CD8-positive, alpha-beta memory T cell (primary cell): Measurements from ENCODE around the gene DDAH1. TPM values are rescaled to one million over a fixed set of nuclear protein-coding genes. Genes with fewer than 3 reads are reported as not detected.

Experiments used
- CTCF ChIA-PET: fragments of 350-600 bp; sonication (Branson Sonifier 250); formaldehyde crosslinking; loops from one replicate; lab custom pipeline; 2021; ENCODE audit warnings: antibody characterized with exemption; lab: Charles Lee
- POLR2A ChIA-PET: fragments of 350-600 bp; sonication (Branson Sonifier 250); formaldehyde crosslinking; loops from one replicate; lab custom pipeline; 2021; ENCODE audit warnings: antibody characterized with exemption; lab: Charles Lee
- DNase-seq, 5 donors: peaks; one replicate each; pipeline versions ENCODE4 v3.0.0 to v3.0.0-alpha.2; 2020 to 2022; ENCODE audit warnings: mixed read lengths in 1 of 5
- H3K27ac ChIP-seq: one replicate; pipeline ENCODE4 v1.7.0; 2013; ENCODE audit warnings: low read depth, mild to moderate bottlenecking, low read length, moderate library complexity
- H3K27me3 ChIP-seq: 2 replicates; pipeline ENCODE4 v1.7.0; 2013; ENCODE audit warnings: low read length, mild to moderate bottlenecking; ENCODE audit not compliant: insufficient read depth, poor library complexity, severe bottlenecking
- H3K36me3 ChIP-seq: 2 replicates; pipeline ENCODE4 v1.7.0; 2013; ENCODE audit warnings: mild to moderate bottlenecking, low read length, moderate library complexity; ENCODE audit not compliant: insufficient read depth
- H3K4me1 ChIP-seq: 2 replicates; pipeline ENCODE4 v1.7.0; 2013; ENCODE audit warnings: mild to moderate bottlenecking, low read length, moderate library complexity; ENCODE audit not compliant: insufficient read depth
- H3K4me3 ChIP-seq: 2 replicates; pipeline ENCODE4 v1.7.0; 2013; ENCODE audit warnings: mild to moderate bottlenecking, low read length
- H3K9me3 ChIP-seq: 2 replicates; pipeline ENCODE4 v1.7.0; 2013; ENCODE audit warnings: mild to moderate bottlenecking, low read length
- H3K27ac Mint-ChIP-seq, 8 donors: one replicate each; pipeline ENCODE4 v1.8.0; 2020 to 2021; ENCODE audit warnings: mixed read lengths in 8 of 8, mild to moderate bottlenecking in 6 of 8, inconsistent platforms in 3 of 8, moderate library complexity in 3 of 8
- H3K27me3 Mint-ChIP-seq, 2 donors: one replicate each; pipeline ENCODE4 v1.8.0; 2020 to 2021; ENCODE audit warnings: mixed read lengths in 2 of 2, mild to moderate bottlenecking in 1 of 2, moderate library complexity in 1 of 2
- H3K36me3 Mint-ChIP-seq, 3 donors: one replicate each; pipeline ENCODE4 v1.8.0; 2020 to 2021; ENCODE audit warnings: mixed read lengths in 3 of 3, inconsistent platforms in 1 of 3, mild to moderate bottlenecking in 1 of 3
- H3K4me1 Mint-ChIP-seq, 3 donors: one replicate each; pipeline ENCODE4 v1.8.0; 2020 to 2021; ENCODE audit warnings: mixed read lengths in 3 of 3, inconsistent platforms in 1 of 3, mild to moderate bottlenecking in 1 of 3
- H3K4me3 Mint-ChIP-seq, 7 donors: one replicate each; pipeline ENCODE4 v1.8.0; 2020 to 2021; ENCODE audit warnings: mixed read lengths in 7 of 7, mild to moderate bottlenecking in 6 of 7, moderate library complexity in 4 of 7, inconsistent platforms in 2 of 7
- H3K9me3 Mint-ChIP-seq, 5 donors: one replicate each; pipeline ENCODE4 v1.8.0; 2020 to 2022; ENCODE audit warnings: mixed read lengths in 5 of 5, mild to moderate bottlenecking in 3 of 5, moderate library complexity in 2 of 5, inconsistent platforms in 1 of 5
- polyA plus RNA-seq: library from polyadenylated mRNA; unstranded; fragments of 300-500 nt; fragmentation: Illumina TruSeq; gene quantifications from one replicate; pipeline ENCODE4 v1.2.3, GENCODE V29; 2021
- total RNA-seq, 2 experiments: library from RNA; stranded (reverse); gene quantifications; one replicate each; pipeline ENCODE4 v1.2.3, GENCODE V29; 2021

Gene DDAH1
- total and polyA plus RNA-seq, 3 experiments from 2014 or later: not detected

DNA sequence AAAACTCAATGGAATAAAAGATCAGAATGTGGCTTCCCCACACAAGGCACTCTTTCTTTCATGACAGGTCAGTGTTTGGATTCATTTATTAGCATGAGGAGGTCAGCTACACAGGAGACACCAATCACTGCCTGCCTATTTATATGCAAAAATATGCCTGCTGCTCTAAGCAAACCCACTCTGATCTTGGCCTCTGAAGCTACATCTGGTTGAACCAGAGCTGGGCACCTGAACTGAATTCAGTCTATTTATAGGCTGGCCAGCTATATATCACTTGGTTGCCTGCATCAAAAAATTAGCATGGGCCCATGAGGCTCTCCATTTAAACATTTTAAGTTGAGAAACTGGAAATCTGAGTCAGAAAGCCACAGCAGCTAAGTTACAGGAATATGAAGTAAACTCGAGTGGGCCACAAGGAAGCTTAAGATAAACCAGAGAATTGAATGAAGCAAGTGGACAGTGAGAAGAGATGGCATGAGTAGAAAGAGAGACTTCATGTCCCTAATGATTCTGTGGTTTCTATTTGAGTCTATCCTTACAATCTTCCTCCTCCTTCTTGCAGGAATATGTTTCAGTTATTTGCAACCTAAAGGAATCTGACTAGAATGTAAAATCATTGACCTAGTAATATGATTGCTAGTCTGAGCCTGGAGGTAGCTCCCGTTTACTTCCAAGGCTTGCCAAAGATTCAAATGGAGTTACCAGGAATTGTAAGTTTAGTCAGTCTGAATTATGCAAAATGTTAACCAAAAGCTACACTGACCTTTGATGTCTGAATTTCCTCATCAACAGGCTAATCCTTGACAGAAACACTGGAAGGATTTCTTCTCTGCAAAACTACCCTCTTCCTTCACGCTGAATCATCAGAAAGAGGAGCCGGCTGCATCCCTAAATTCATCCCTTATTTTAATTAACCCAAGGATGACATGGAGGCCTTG lies 17.7 kb downstream of the DDAH1 start:
- DNase-seq: no peak
- ChIA-PET POLR2A (no interaction called here), CTCF (no interaction called here)
- H3K4me3 Mint-ChIP-seq: no peak overlapping the region
- Histone ChIP-seq H3K9me3 (no peaks in the 10 kb centered on the region), H3K4me1 (no peaks in the 10 kb centered on the region), H3K27ac (no peak overlapping the region), H3K36me3 (no peaks in the 10 kb centered on the region), H3K4me3 (no peak overlapping the region), H3K27me3 (no peaks in the 10 kb centered on the region)
- no peak overlapping the region for H3K27ac Mint-ChIP-seq
- H3K9me3 Mint-ChIP-seq: no peaks in the 10 kb centered on the region
- no peaks in the 10 kb centered on the region for H3K4me1 Mint-ChIP-seq
- no peaks in the 10 kb centered on the region for H3K36me3 Mint-ChIP-seq
- peaks cover 4 to 16% of the 10 kb centered on the region in 2 donors for H3K27me3 Mint-ChIP-seq

DNA sequence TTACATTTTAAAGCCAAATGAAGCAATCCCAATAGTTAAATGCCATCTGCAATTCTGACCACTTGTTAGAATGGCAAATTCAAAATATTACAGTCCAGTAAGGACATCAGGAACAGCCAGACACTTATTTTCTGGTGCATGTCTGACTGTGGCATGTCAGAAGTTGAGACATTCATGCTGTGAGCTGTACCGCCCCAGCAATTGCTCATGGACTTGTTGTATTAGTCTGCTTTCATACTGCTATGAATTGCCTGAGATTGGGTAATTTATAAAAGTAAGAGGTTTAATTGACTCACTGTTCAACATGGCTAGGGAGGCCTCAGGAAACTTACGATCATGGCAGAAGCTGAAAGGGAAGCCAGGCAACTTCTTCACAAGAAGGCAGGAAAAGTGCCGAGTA lies 19.1 kb downstream of the DDAH1 start:
- Histone ChIP-seq H3K4me3 (no peak overlapping the region), H3K36me3 (no peaks in the 10 kb centered on the region), H3K27me3 (no peaks in the 10 kb centered on the region), H3K9me3 (no peaks in the 10 kb centered on the region), H3K27ac (no peak overlapping the region), H3K4me1 (no peaks in the 10 kb centered on the region)
- no peak overlapping the region for H3K4me3 Mint-ChIP-seq
- POLR2A ChIA-PET: no interaction called here
- no peak for DNase-seq
- peaks cover 4 to 18% of the 10 kb centered on the region in 2 donors for H3K27me3 Mint-ChIP-seq
- H3K9me3 Mint-ChIP-seq: no peaks in the 10 kb centered on the region
- CTCF ChIA-PET: no interaction called here
- H3K4me1 Mint-ChIP-seq: no peaks in the 10 kb centered on the region
- H3K36me3 Mint-ChIP-seq: no peaks in the 10 kb centered on the region
- no peak overlapping the region for H3K27ac Mint-ChIP-seq

DNA sequence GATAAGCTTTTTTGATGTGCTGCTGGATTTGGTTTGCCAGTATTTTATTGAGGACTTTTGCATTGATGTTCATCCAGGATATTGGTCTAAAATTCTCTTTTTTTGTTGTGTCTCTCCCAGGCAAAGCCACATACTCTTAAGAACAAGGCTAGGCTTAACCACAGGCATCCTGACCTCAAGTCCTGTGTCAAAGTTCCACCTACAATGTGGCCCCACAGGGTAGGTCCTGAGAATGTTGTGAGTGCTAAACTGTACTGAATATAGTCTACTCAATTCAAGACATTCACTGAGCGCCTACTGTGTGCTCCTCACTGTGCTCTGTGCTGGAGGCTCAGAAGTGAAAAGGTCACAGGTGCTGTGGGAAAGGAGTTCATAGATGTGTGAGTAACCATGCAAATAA lies 20.6 kb downstream of the DDAH1 start:
- no peak for DNase-seq
- H3K4me1 ChIP-seq: no peaks in the 10 kb centered on the region
- H3K36me3 ChIP-seq: no peaks in the 10 kb centered on the region
- H3K9me3 ChIP-seq: no peaks in the 10 kb centered on the region
- ChIA-PET CTCF (no interaction called here), POLR2A (no interaction called here)
- no peaks in the 10 kb centered on the region for H3K9me3 Mint-ChIP-seq
- H3K27me3 ChIP-seq: no peaks in the 10 kb centered on the region
- H3K27ac ChIP-seq: no peak overlapping the region
- H3K27ac Mint-ChIP-seq: no peak overlapping the region
- no peaks in the 10 kb centered on the region for H3K36me3 Mint-ChIP-seq
- no peak overlapping the region for H3K4me3 ChIP-seq
- no peak overlapping the region for H3K4me3 Mint-ChIP-seq
- peaks cover 4 to 20% of the 10 kb centered on the region in 2 donors for H3K27me3 Mint-ChIP-seq
- H3K4me1 Mint-ChIP-seq: no peaks in the 10 kb centered on the region

DNA sequence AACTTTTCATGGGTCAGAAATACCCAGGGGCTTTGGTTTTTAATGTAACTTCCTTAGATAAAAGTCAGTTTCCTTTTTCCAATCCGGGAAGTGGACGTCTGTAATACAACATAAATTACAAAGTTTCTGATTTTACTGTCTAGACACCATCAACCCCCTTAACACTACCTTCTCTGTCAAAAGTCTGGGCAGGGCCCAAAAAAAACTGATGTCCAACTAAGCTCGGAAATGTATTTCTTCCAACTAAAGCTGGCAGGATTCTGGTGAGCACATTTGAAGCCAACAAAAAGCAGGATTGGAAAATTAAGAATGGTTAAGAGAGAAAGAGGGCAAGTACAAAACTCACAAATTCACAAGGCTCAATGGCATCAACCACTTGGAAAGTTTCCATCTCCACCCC lies 24.3 kb downstream of the DDAH1 start:
- Mint-ChIP-seq H3K9me3 (no peaks in the 10 kb centered on the region), H3K4me1 (no peaks in the 10 kb centered on the region), H3K36me3 (no peaks in the 10 kb centered on the region), H3K27me3 (peaks cover 0 to 13% of the 10 kb centered on the region in 2 donors), H3K4me3 (no peak overlapping the region), H3K27ac (no peak overlapping the region)
- Histone ChIP-seq H3K9me3 (no peaks in the 10 kb centered on the region), H3K4me1 (no peaks in the 10 kb centered on the region), H3K27me3 (no peaks in the 10 kb centered on the region), H3K36me3 (no peaks in the 10 kb centered on the region), H3K27ac (no peak overlapping the region), H3K4me3 (no peak overlapping the region)
- no peak for DNase-seq
- ChIA-PET POLR2A (no interaction called here), CTCF (no interaction called here)

DNA sequence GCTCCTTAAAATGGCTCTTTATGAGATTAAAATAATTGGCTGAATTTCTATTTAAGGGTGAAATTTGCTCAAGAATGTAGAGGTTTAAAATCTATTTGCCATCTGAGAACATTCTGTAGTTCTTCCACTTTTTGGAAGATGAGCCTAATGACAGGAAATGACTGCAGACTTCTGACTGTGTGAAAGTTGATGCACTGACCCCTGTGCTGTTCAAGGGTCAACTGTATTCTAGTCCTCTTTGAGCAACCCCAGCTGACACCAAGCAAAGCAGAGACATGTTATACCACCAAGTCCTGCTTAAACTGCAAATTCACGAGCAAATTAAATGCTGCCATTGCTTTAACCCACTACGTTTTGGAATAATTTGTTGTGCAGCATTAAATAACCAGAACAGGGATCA lies 26.6 kb downstream of the DDAH1 start:
- ChIA-PET POLR2A (no interaction called here), CTCF (no interaction called here)
- Histone ChIP-seq H3K9me3 (no peaks in the 10 kb centered on the region), H3K4me3 (no peak overlapping the region), H3K27ac (no peak overlapping the region), H3K27me3 (no peaks in the 10 kb centered on the region), H3K4me1 (no peaks in the 10 kb centered on the region), H3K36me3 (no peaks in the 10 kb centered on the region)
- Mint-ChIP-seq H3K4me1 (no peaks in the 10 kb centered on the region), H3K9me3 (no peaks in the 10 kb centered on the region), H3K27ac (no peak overlapping the region), H3K36me3 (no peaks in the 10 kb centered on the region), H3K4me3 (no peak overlapping the region), H3K27me3 (peaks cover 0 to 12% of the 10 kb centered on the region in 2 donors)
- DNase-seq: no peak

DNA sequence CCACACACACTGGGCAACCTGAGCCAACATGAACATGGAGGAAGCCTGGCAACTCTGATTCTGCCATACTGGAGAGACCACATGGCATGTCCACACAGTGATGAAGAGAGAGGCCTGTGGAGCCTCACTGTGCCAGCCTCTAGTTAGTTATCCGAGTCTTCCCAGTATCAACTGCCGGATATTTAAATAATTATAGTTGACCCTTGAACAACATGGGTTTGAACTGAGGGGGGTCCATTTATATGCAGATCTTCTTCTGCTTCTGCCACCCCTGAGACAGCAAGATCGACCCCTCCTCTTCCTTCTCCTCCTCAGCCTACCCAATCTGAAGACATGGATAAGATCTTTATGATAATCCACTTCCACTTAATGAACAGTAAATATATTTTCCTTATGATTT lies 27.8 kb downstream of the DDAH1 start:
- Histone ChIP-seq H3K9me3 (no peaks in the 10 kb centered on the region), H3K4me3 (no peak overlapping the region), H3K27me3 (no peaks in the 10 kb centered on the region), H3K4me1 (no peaks in the 10 kb centered on the region), H3K27ac (no peak overlapping the region), H3K36me3 (no peaks in the 10 kb centered on the region)
- Mint-ChIP-seq H3K4me3 (no peak overlapping the region), H3K27ac (no peak overlapping the region), H3K27me3 (peaks cover 1 to 20% of the 10 kb centered on the region in 2 donors), H3K4me1 (no peaks in the 10 kb centered on the region), H3K9me3 (no peaks in the 10 kb centered on the region), H3K36me3 (no peaks in the 10 kb centered on the region)
- CTCF ChIA-PET: no interaction called here
- POLR2A ChIA-PET: no interaction called here
- DNase-seq: no peak

DNA sequence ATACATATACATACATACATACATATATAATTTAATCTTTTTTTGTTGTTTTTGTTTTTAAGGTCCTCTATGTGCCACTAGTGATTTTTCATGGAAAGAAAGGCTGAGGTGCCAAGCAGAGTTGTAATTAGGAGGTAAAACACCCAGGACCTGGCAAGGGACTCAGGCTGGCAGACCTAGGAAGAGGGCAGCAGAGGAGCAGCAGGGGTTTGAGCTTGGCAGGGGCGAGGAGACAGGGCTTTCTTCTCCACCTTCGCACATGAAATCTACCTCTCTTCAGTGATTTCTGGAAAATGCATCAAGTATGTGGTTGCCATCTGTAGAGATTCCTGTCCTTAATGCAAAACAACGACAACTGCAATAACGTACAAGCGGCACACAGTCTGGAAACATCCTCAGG lies 31.9 kb downstream of the DDAH1 start:
- Histone ChIP-seq H3K9me3 (no peaks in the 10 kb centered on the region), H3K36me3 (no peaks in the 10 kb centered on the region), H3K27ac (no peak overlapping the region), H3K4me1 (no peaks in the 10 kb centered on the region), H3K4me3 (no peak overlapping the region), H3K27me3 (no peaks in the 10 kb centered on the region)
- H3K27ac Mint-ChIP-seq: no peak overlapping the region
- peaks cover 0 to 3% (median 0%) of the 10 kb centered on the region in 5 donors for H3K9me3 Mint-ChIP-seq
- no peaks in the 10 kb centered on the region for H3K4me1 Mint-ChIP-seq
- DNase-seq: no peak
- ChIA-PET POLR2A (no interaction called here), CTCF (no interaction called here)
- H3K36me3 Mint-ChIP-seq: no peaks in the 10 kb centered on the region
- peaks cover 3 to 21% of the 10 kb centered on the region in 2 donors for H3K27me3 Mint-ChIP-seq
- no peak overlapping the region for H3K4me3 Mint-ChIP-seq

DNA sequence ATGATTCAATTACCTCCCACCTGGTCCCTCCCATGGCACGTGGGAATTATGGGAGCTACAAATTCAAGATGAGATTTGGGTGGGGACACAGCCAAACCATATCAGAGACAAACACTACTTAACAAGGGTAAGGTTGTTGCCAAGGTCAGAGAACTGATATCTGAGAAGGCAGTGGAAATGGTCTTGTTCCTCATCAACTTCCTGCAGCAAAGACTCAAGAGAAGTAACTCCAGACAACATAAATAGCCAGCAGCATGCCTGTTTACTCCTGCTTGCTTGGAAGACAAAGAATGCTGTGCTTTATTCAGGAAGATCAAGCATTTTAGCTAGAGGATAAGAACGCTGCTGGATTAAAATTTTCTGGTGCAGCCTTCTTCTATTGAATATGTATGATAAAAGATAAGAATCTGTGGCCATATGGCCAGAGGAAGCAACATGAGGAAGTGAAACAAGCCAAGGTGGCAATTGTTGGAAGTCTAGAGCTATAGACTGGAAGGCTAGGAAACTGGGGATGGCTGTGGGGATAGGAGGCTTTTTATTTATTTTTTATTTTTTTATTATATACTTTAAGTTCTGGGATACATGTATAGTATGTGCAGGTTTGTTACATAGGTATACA lies 36.4 kb downstream of the DDAH1 start:
- H3K27me3 ChIP-seq: no peaks in the 10 kb centered on the region
- H3K4me1 Mint-ChIP-seq: no peaks in the 10 kb centered on the region
- no peak overlapping the region for H3K4me3 ChIP-seq
- H3K27ac Mint-ChIP-seq: no peak overlapping the region
- no peak overlapping the region for H3K4me3 Mint-ChIP-seq
- no peaks in the 10 kb centered on the region for H3K4me1 ChIP-seq
- H3K9me3 Mint-ChIP-seq: peaks cover 0 to 4% (median 0%) of the 10 kb centered on the region in 5 donors
- no peak overlapping the region for H3K27ac ChIP-seq
- ChIA-PET CTCF (no interaction called here), POLR2A (no interaction called here)
- DNase-seq: no peak
- no peaks in the 10 kb centered on the region for H3K36me3 ChIP-seq
- peaks cover 6 to 25% of the 10 kb centered on the region in 2 donors for H3K27me3 Mint-ChIP-seq
- H3K9me3 ChIP-seq: no peaks in the 10 kb centered on the region
- no peaks in the 10 kb centered on the region for H3K36me3 Mint-ChIP-seq
